Astrocyte (in vitro differentiated cells and primary cell): Measurements from ENCODE around the gene PRKAG2. TPM values are rescaled to one million over a fixed set of nuclear protein-coding genes. Genes with fewer than 3 reads are reported as not detected.

Experiments
- DNase-seq: peaks from one replicate; pipeline ENCODE4 v3.0.0-alpha.2; 2010; ENCODE audit warnings: low read depth
- FAIRE-seq: peaks from 2 replicates; lab custom pipeline; 2011; peaks lifted over from hg19 to GRCh38; lab: Jason Lieb, UNC
- H2AFZ ChIP-seq: 2 replicates; pipeline ENCODE4 v1.6.0; 2012; ENCODE audit warnings: low read depth, low read length, inconsistent platforms
- H3K27ac ChIP-seq: 2 replicates; pipeline ENCODE4 v1.5.1; 2011; ENCODE audit warnings: low read depth, low read length, inconsistent platforms
- H3K27me3 ChIP-seq: 2 replicates; pipeline ENCODE4 v1.6.0; 2011; ENCODE audit warnings: low read length, inconsistent platforms; ENCODE audit not compliant: insufficient read depth
- H3K36me3 ChIP-seq: 2 replicates; pipeline ENCODE4 v1.5.1; 2011; ENCODE audit warnings: low read length, inconsistent platforms; ENCODE audit not compliant: insufficient read depth
- H3K4me1 ChIP-seq: 2 replicates; pipeline ENCODE4 v1.5.1; 2011; ENCODE audit warnings: low read length, inconsistent platforms; ENCODE audit not compliant: insufficient read depth
- H3K4me2 ChIP-seq: 2 replicates; pipeline ENCODE4 v1.6.0; 2012; ENCODE audit warnings: low read length, inconsistent platforms
- H3K4me3 ChIP-seq: 2 replicates; pipeline ENCODE4 v1.5.1; 2011; ENCODE audit warnings: low read depth, mild to moderate bottlenecking, low read length, inconsistent platforms; ENCODE audit not compliant: insufficient read depth
- H3K79me2 ChIP-seq: 2 replicates; pipeline ENCODE4 v1.6.0; 2012; ENCODE audit warnings: mild to moderate bottlenecking, low read length, inconsistent platforms; ENCODE audit not compliant: insufficient read depth
- H3K9ac ChIP-seq: 2 replicates; pipeline ENCODE4 v1.6.0; 2012; ENCODE audit warnings: mild to moderate bottlenecking, low read length, inconsistent platforms
- H3K9me3 ChIP-seq: 2 replicates; pipeline ENCODE4 v1.5.1; 2012; ENCODE audit warnings: low read depth, mild to moderate bottlenecking, low read length, inconsistent platforms; ENCODE audit not compliant: insufficient read depth
- H4K20me1 ChIP-seq: 2 replicates; pipeline ENCODE4 v1.6.0; 2012; ENCODE audit warnings: low read length, inconsistent platforms; ENCODE audit not compliant: insufficient read depth
- H3K27ac Mint-ChIP-seq: one replicate; pipeline ENCODE4 v1.8.0; 2021; ENCODE audit warnings: mild to moderate bottlenecking, mixed read lengths; ENCODE audit not compliant: unreplicated experiment
- H3K27me3 Mint-ChIP-seq: one replicate; pipeline ENCODE4 v1.8.0; 2021; ENCODE audit warnings: low read depth, mixed read lengths; ENCODE audit not compliant: unreplicated experiment
- H3K36me3 Mint-ChIP-seq: one replicate; pipeline ENCODE4 v1.8.0; 2021; ENCODE audit warnings: low read depth, mixed read lengths; ENCODE audit not compliant: unreplicated experiment
- H3K4me1 Mint-ChIP-seq: one replicate; pipeline ENCODE4 v1.8.0; 2021; ENCODE audit warnings: low read depth, mixed read lengths; ENCODE audit not compliant: unreplicated experiment
- H3K4me3 Mint-ChIP-seq: one replicate; pipeline ENCODE4 v1.8.0; 2021; ENCODE audit warnings: mild to moderate bottlenecking, moderate library complexity, mixed read lengths; ENCODE audit not compliant: unreplicated experiment
- H3K9me3 Mint-ChIP-seq: one replicate; pipeline ENCODE4 v1.8.0; 2021; ENCODE audit warnings: mild to moderate bottlenecking, mixed read lengths; ENCODE audit not compliant: unreplicated experiment
- EZH2 ChIP-seq: IDR thresholded peaks from 2 replicates; pipeline ENCODE4 v1.6.1; 2012; ENCODE audit warnings: mild to moderate bottlenecking, low read length, inconsistent platforms; ENCODE audit not compliant: insufficient read depth
- total RNA-seq: library from RNA; stranded (reverse); gene quantifications from 2 replicates; pipeline ENCODE4 v1.2.1, GENCODE V29; 2021
- TF ChIP-seq, protein P1 (sequence below): IDR thresholded peaks from 2 replicates; pipeline ENCODE4 v1.5.1; 2011; ENCODE audit warnings: low read depth, mild to moderate bottlenecking, inconsistent platforms, low read length, moderate library complexity; ENCODE audit not compliant: insufficient read depth

Gene PRKAG2
- total RNA-seq, 1 donor from 2014 or later, result 40.7 TPM

DNA sequence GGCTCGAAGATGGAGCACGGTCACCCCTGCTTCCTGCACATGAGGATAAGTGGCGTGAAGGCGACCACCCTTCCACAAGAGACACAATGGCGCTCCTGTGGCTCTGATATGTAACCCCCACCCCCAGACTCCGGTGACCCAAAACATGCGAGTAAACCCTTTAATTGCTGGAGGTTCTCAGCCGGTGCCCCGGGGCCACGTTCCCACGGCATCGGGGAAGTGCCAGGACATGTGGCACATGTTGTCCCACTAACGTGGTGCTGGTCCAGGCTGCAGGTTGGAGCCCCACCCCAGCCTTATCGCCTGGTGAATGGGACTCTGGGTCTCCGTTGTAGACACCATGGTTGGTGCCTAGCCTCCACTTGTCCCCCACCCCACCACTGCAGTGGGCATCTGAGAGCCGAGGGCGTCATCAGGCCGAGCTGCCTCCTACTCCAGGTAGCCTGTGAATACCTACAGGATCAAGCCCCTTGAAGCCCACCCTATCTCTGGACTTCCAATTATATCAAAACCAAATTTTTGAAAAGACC is 132.8 kb downstream of the PRKAG2 start:
- H3K36me3 Mint-ChIP-seq, result no peaks in the 10 kb centered on the region
- FAIRE-seq, result no peak
- H4K20me1 ChIP-seq, result no peaks in the 10 kb centered on the region
- H2AFZ ChIP-seq, result no peak overlapping the region
- peaks cover 2% of the 10 kb centered on the region for H3K9me3 Mint-ChIP-seq
- H3K4me1 ChIP-seq, result peaks cover 45% of the 10 kb centered on the region
- TF ChIP-seq EZH2, result no peak
- TF ChIP-seq, protein P1, sequence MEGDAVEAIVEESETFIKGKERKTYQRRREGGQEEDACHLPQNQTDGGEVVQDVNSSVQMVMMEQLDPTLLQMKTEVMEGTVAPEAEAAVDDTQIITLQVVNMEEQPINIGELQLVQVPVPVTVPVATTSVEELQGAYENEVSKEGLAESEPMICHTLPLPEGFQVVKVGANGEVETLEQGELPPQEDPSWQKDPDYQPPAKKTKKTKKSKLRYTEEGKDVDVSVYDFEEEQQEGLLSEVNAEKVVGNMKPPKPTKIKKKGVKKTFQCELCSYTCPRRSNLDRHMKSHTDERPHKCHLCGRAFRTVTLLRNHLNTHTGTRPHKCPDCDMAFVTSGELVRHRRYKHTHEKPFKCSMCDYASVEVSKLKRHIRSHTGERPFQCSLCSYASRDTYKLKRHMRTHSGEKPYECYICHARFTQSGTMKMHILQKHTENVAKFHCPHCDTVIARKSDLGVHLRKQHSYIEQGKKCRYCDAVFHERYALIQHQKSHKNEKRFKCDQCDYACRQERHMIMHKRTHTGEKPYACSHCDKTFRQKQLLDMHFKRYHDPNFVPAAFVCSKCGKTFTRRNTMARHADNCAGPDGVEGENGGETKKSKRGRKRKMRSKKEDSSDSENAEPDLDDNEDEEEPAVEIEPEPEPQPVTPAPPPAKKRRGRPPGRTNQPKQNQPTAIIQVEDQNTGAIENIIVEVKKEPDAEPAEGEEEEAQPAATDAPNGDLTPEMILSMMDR, result no peak
- no peaks in the 10 kb centered on the region for H3K79me2 ChIP-seq
- no peaks in the 10 kb centered on the region for H3K9me3 ChIP-seq
- H3K4me3 ChIP-seq, result no peak overlapping the region
- peaks cover 26% of the 10 kb centered on the region for H3K4me1 Mint-ChIP-seq
- H3K27me3 Mint-ChIP-seq, result peaks cover 2% of the 10 kb centered on the region
- H3K4me3 Mint-ChIP-seq, result no peak overlapping the region
- H3K4me2 ChIP-seq, result no peak overlapping the region
- H3K9ac ChIP-seq, result no peak overlapping the region
- DNase-seq, result no peak
- no peak overlapping the region for H3K27ac ChIP-seq
- H3K27ac Mint-ChIP-seq, result no peak overlapping the region
- no peaks in the 10 kb centered on the region for H3K27me3 ChIP-seq
- H3K36me3 ChIP-seq, result no peaks in the 10 kb centered on the region

DNA sequence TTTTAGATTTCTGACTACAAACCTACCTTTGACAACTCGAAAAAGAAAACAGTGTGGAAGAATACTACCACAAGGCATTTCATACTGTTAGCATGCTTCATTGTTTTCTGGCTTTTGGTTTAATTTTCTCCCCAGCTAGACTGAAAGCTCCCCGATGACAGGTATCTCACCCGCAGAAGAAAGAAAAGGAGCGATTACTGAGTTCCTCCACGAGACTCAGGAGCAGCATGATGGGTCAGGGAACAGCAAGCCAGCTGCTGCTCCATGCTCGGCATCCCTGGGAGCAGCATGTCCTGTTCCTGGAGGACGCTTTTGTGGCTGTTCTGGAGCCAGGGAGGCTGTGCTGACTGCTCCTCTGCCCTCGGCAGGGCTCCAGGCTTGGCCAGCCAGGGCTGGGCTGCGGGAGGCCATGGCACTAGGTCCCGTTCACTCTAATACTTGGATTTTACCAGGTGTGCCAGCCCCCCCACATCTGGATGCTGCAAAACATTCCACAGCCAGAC is 133.4 kb downstream of the PRKAG2 start:
- no peaks in the 10 kb centered on the region for H4K20me1 ChIP-seq
- Mint-ChIP-seq H3K36me3 (peaks cover 4% of the 10 kb centered on the region), H3K9me3 (peaks cover 2% of the 10 kb centered on the region), H3K4me3 (no peak overlapping the region), H3K4me1 (peaks cover 21% of the 10 kb centered on the region), H3K27ac (peak overlapping the region; percentile 87), H3K27me3 (peaks cover 2% of the 10 kb centered on the region)
- DNase-seq (no peak), FAIRE-seq (no peak)
- peak overlapping the region; percentile 73 for H3K4me2 ChIP-seq
- peak overlapping the region; percentile 40 for H3K27ac ChIP-seq
- no peaks in the 10 kb centered on the region for H3K79me2 ChIP-seq
- no peaks in the 10 kb centered on the region for H3K36me3 ChIP-seq
- H3K4me3 ChIP-seq, result no peak overlapping the region
- peak overlapping the region; percentile 54 for H3K9ac ChIP-seq
- H3K4me1 ChIP-seq, result peaks cover 45% of the 10 kb centered on the region
- H3K9me3 ChIP-seq, result no peaks in the 10 kb centered on the region
- TF ChIP-seq, protein P1, result no peak
- no peak for TF ChIP-seq EZH2
- H2AFZ ChIP-seq, result peak overlapping the region; percentile 85
- H3K27me3 ChIP-seq, result no peaks in the 10 kb centered on the region
